Fibroblast of skin of right quadriceps (primary cell): Measurements from ENCODE around the gene GLIS1.

Source experiments
- DNase-seq: peaks from one replicate; pipeline ENCODE4 v3.0.0-alpha.2; 2013

The GLIS1 gene

DNA sequence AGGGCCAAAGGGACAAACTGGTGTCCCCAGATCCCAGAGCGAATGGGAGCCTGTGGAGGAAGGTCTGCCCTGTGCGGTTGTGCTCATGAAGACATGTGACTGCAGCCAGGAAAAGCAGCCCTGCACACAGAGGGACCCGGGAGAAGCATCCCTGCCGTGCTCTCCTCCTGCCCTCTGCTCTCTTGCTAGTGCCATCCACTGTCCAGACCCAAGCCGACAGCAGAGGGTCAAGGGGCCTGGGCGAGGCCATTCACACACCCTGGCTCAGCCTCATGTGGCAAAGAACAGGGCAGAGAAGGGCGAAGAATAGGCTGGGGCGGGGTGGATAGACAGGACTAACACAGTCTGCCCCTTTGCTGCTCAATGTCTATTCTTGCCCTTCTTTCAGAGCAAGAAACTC is 262.4 kb downstream of the GLIS1 start:
- no peak for DNase-seq

DNA sequence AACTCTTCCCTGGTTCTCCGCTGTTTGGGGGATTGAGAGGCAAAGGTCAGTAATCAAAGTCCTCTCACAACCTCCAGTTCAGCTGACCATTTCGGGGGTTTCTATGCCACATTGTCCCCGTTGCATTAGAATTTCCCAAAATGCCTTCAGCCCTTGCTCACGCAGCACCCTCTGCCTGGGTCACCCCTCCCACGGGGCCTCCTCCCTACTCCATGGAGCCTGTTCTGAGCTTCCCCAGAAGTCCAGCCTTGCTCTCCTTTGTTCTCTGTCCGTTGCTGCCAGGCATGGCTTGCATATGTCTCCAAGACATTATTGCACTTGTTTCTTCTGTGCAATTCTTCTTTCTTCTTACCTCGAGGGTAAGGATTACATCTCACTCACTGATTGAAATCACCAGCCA is 263.3 kb downstream of the GLIS1 start:
- DNase-seq = no peak

DNA sequence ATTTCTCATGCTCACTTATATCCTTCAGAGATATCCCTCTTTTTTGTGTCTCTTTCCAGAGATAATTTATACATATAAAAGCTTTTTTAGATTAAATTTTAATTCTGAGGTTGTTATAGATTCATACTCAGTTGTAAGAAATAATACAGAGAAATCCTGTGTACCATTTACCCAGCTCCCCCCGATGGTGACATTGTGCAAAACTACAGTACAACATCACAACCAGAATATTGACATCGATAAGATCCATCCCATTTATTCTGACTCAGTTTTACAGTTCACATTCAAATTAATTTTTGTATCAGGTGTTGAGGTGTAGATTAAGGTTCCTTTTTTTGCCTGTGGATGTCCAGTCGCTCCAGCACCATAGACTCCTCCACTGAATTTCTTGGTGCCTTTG is 265.5 kb downstream of the GLIS1 start:
- DNase-seq = no peak

DNA sequence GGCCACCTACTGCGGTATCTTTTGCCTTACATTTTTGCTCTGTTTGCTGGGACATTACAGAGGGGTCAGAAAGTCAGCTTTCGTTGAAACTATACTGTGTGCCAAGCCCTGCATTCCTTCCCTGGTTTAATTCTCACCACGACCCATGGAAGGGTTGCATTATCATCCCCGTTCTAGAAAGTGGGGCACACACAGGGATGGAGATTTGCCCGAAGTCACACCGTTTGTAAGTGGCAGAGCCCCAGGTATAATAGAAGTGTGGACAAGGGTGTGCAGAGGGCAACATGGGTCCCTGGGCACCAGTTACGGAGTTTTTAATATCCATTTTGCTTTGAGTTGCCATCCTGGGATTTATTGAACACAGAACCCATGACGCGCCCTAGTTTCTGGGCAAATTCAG is 268.0 kb downstream of the GLIS1 start:
- no peak for DNase-seq

DNA sequence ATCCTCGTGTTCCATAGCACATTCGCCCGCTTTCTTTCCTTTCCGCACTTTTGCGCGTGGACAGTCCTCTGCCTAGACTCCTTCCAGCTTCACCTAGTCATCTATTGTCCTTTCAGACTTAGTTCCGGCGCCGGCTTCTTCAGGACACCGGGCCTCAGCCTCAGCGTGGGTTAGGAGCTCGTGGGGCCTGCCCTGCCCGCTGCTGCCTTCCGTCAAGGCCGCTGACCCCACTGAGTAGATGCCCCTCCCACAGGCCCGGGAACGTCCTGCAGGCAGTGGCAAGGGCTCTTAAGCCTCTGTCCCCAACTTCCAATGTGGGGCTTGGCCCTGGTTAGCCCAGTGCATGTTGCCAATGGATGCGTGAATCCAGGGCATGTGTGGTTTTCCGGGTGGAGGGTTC is 268.4 kb downstream of the GLIS1 start:
- DNase-seq = no peak

DNA sequence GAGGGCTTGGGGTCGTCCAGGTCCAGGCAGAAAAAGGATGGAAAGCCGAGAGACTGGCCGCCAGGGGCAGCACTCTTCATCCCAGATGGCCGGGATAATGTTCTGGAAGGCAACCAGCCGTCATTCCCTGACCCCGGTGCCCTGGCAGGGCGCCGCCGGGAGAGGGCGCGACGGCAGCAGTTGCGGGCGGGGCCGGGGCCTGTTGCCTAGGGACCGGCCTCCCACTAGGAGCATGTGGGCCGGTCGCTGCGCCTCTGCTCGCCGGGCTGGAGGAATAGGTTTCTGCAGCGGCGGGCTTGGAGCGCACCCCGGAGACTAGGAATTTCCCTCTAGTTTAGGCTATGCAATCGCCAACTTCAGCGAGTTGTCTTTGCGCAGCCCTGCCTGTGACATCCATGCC is 268.8 kb downstream of the GLIS1 start:
- peak; percentile 69 for DNase-seq

DNA sequence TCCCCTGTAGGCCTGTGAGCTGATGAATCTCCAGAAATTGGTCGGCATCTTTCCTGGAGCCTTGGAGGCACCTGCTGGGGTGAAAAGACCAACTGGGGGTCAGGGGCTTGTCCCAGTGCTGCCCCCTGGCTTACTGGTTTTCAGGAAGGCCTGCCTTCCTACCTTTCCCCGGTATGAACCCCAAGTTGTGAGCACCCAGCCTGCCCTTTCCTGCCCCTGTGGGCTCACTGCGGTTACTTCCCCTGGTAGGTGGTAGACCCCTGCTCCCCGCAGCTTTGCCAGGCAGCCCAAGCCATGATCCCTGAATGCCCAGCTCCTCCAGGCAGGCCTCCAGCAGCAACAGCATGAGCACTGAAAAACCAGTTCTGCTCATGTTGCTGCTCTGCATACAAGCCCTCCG is 269.6 kb downstream of the GLIS1 start:
- no peak for DNase-seq

DNA sequence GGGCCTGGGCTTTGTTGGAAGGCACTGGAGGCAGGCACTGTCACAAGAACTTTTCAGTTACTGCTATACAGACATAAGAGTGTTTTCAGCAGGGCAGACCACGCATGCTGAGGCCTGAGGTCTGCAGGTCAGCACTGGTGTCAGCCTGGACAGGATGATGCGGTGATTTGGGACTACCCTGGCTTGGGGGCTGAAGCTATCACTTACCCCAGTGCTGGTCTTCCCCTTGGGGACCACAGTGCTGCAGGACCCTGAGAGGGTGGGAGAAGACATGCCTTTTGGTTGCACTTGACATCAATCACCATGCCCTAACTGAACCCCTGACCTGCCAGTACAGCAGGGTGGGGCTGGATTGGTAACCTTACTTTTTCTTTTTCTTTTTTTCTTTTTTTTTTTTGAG is 270.6 kb downstream of the GLIS1 start:
- DNase-seq = no peak

DNA sequence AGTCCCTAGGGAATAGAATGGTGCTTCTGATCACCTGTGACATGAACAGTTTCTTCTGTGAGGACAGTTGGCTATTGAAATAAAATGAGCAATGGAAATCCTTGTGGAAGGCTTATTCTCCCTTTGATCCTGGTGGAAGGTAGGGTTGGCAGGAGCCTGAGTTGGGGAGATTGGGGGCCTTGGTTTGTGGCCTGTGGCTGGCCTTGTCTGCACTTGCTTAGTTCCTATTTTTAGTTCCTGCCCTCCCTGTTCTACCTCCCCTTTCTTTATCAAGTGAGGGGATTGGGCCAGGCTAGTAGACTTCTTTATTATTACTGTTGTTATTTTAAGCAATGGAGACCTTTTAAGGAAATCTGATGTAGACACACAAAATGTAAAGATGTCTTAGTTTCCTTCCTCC is 271.6 kb downstream of the GLIS1 start:
- no peak for DNase-seq

DNA sequence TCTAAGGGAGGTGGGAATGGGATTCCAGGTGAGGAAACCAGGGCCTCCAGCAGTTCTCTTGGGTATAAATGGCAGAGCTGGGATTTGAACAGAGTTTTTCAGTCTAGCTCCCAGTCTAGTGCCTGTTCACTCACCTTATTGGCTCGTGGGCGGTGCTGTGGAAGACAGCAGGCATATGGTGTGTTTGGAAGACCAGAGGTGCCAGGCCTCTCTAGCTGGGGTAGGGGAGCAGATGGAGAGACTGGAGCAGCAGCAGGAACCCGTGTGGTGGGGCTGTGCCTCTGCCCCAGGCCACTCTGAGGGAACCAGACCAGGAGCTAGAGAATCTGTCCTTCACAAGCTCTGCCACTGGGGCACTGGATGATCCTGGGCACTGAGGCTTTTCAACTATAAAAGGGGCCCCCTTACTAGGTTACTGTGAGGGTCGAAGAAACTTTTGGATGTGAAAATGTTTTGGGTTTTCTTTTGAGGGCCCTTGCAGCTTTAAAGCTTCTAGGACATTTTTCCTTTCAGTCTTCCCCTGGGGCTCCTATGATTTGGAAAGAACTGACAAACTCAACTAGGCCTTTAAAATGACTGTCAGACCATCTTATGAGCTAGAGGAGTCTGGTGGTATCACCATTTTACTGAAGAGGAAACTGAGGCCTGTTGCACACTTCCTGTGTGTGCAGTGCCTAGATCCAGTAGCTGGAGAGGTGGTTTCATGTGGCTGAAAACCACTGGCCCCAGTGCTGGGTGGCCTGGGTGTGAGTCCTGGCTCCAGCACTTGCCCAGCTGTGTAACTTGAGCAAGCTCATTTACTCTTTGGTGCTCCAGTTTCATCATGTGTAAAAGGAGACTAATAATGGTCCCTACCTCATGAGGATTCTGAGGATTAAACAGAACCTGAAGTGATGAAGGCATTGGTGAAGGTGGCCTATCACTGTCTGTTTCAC is 273.7 kb downstream of the GLIS1 start:
- no peak for DNase-seq

DNA sequence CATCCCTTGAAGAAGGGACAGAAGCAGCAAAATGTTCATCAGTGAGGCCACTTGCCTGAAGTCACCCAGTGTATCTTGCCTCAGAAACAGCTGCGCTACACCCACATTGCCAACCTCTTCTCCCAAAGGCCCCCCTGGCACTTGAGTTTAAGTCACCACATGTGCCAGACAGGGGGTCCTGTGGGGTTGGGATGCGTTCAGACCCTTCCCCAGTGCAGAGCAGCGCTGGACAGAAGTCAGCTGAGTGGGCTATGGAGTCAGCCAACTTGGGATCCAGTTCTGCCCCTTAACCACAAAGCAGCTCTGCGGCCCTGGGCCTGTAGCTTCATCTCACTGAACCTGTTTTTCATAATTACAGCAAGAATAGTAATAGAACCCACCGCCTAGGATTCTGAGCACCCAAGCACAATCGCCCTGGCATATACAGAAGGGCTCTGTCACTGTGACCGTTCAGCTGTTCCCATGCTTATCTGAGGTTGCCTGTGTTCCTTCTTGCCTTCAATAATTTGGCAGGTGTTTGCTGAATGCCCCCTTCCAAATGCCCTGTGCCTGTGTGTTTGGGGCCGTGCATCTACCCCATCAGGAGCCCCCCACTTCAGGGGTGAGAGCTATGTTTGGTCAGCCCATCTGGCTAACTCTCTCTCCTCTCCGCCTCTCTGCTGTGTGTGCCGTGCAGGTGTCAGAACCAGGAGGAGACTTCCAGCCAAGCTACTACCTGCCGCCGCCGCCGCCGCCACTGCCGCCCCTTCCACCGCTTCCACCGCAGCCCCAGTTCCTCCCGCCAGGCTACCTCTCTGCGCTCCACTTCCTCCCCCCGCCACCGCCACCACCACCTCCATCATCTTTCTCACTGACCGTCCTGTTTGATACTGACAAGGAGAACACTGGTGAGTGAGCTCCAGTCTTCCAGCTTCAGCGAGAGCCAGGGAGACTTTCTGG is 274.7 kb downstream of the GLIS1 start:
- no peak for DNase-seq

DNA sequence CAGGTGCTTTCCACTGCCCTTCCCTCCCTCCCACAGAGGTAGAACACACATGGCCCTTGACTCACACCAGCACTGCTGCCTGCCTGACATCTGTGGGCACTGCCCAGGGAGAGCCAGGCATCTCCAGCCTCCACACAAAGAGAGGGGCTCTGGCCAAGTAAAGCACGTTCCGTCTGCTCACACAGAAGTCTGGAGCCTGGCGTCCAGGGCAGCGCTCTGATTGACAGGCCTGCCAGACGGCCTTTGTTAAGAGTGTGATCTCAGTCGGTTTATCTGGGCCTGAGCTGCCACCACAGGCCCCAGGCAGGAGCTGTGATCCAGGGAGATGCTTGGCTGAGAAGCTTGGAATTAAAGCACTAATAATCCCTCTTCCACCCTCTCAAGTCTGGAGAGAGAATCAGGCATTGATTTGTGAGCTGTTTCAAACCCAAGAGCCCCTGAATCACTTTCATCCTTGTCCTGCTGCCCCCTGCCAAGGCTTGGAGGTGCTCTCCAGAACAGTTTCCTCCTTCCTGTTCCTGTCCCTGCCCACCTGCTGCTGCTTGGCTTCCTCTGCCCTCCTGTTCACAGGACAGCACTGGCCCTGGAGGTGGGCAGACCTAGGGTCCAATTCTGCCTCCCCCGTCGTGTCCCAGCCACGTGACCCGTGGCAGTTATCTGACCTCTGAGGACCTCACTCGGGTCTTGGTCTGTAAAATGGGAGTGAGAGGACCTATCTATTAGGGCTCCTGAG is 276.0 kb downstream of the GLIS1 start:
- DNase-seq = no peak

DNA sequence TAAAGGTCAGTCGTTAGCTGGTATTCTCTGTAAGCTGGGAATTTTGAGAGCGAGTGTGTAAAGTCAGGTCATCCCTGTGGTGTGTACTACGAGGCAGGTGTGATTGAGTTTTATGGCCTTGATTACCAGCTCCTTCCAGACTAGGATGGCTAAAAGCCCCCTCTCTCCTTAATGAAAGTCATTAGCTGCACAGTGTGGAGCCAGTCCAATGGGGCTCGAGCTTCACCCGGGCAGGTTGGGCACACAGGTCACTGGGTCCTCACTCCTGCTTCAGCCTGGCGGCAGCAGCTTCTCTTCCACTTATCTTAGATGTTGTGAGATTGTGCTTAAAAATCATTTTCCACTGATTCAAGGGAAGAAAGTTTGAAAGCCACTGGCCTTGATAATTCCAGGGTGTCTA is 276.8 kb downstream of the GLIS1 start:
- DNase-seq = no peak

DNA sequence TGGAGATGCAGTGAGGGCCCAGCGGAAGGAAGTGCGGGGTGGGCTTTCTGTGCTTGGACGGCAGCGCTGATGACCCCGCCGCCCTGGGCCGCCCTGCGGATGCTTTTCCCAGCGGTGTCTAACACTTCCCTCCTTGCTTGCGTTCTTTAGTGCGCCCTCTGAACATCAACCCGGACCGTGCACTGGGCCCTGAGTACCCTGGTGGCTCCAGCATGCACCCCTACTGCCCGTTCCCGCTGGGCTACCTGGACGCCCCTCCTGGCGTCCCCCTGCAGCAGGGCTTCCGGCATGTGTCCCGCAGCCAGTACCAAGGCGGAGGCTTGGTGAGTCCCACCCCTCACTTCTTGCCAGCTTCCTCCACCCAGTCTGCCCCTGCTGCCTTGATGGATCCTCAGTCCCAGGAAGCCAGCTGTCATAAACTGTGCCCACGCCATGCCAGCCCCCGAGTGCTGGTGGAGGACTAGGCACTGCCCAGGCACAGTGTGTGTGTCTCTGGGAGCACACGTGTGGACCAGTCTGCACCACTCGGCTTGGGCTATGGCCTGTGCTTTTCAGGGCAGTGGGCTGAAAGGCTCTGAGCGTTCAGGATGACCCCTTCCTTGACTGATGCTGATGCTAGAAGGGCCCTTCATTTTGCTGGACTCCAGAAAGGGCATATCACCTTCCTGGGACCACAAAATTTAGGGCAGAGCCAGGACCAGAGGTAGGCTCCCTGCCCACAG is 277.5 kb downstream of the GLIS1 start:
- DNase-seq = no peak

DNA sequence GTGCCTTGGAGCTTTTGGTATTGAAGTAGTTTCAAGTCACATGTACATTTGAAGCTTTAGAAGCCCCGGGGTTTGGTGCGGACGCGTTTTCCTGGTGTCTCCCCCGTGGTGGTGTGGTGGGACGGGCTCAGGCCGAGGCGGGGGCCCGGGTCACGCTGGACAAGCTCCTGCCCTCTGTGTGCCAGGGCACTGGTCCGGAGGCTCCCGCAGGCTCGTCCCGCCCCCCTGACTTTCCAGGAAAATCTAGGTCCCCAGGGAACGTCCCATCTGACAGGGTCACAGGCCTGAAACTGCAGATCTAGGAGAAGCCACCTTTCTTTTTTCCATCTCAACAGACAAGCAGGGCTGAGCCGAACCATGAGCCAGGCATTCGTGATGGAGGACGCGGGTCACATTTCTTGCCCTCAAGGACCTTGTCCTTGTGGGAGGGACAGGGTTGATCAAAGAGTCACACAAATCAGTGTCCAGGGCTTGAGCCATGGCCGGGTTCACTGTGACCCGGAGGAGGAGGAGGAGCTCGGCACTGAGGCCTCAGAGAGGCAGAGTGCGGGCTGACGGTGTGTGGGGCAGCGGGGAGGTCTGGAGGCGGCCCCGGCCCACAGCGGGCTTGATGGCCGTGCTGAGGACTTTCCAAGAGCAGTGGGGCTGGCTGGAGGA is 278.2 kb downstream of the GLIS1 start:
- no peak for DNase-seq

DNA sequence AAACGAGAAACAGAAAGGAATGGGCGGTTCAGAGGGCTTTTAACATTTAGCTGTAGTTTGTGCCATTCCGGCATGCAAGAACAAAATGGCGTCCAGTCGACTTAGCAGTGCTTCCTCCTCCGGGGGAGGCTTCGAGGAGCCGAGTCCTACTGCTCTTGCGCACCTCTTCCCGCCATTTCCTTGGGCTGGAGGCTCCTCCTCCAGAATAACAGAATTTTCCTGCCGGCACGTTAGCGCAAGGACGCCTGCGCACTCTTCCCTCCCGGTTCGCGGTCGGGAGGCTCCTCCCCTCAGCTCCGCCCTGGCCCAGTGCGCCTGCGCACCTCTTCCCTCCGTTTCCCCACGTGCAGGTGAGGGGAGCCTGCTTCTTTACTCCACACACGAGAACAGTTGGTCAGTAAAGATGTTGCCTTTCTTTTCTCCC is 278.7 kb downstream of the GLIS1 start:
- no peak for DNase-seq

DNA sequence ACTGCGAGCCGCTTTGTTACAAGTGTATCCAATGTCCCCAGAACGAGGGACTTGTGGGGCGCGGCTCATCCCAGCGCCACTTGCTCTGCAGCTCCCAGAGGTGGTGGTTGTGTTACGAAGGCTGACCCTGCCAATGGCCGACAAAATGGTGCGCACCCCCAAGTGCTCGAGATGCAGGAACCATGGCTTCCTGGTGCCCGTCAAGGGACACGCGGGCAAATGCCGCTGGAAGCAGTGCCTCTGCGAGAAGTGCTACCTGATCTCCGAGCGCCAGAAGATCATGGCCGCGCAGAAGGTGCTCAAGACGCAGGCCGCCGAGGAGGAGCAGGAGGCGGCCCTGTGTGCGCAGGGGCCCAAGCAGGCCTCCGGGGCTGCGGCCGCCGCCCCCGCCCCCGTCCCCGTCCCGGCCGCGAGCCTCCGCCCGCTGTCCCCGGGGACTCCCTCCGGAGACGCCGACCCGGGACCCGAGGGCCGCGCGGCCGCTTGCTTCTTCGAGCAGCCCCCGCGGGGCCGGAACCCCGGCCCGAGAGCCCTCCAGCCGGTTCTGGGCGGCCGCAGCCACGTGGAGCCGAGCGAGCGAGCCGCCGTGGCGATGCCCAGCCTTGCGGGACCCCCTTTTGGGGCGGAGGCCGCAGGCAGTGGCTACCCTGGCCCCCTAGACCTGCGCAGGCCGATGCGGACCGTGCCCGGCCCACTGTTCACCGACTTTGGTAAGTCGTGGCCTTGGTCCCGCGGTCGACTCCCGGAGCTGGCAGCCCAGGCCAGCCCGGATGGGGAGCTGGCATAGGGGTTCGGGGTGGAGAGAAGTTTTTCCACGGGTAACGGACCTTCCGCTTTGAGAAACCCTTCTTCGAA is 279.4 kb downstream of the GLIS1 start, which contains the start of gene DMRTB1:
DMRTB1 (plus strand) TSS at position 79 of the 855 bp plus-strand sequence; CDS start at position 134, 55 bp downstream.
- no peak for DNase-seq

DNA sequence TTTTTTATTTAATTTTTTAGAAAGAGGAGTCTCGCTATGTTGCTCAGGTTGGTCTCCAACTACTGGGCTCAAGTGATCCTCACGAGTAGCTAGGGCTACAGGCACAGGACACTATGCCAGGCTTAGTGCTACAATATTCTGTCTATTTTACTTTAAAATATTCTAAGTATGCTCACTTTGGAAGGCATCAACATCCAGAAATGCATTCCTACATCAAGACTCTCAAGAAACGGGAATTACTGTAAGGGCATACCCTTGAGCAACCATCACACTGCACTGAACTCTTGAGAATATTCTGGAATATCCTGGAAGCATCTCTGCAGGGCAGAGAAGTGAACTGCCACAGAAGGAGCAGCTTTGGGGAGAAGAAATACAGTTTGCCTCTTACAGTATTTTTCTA is 280.3 kb downstream of the GLIS1 start:
- DNase-seq = no peak
